ENCODE data around the gene ATP2B1.

ATP2B1 gene

DNA sequence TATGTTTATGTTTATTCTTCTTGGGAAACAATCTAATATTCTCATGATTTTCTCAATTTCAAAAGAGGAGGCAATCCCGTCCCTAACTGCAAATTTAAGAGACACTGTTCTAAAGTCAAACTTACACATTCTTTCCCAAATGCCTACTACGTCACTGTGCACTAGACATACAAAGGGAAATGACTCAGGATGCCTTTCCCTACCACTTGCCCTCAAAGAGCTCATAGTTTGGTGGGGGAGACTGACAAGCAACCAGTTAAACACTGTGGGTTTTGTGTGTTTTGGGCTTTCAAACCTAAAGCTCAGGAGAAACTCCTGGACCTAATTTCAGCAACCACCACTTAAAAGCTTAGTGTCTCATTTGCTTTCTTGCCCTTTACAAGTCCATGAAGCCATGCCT is 58.4 kb downstream of the ATP2B1 start:
- DNase-seq, result no peak

GRCh38 chr12:89649820-89650219 is 58.8 kb downstream of the ATP2B1 start:
- DNase-seq, result no peak

DNA sequence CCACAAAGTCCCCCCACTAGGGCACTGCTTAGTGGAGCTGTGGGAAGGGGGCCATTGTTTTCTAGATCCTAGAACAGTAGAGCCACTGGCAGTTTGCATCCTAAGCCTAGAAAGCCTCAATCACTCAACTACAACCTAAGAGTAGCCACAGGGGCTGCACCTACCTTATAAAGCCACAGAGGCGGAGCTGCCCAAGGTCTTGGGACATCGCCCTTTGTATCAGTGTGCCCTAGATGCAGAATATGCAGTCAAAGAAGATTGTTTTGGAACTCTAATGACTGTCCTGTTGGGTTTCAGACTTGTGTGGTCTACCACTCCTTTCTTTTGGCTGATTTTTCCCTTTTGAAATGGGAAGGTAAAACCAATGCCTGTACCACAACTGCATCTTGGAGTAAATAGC is 59.5 kb downstream of the ATP2B1 start:
- no peak for DNase-seq

GRCh38 chr12:89648211-89648930 is 60.3 kb downstream of the ATP2B1 start:
- no peak for DNase-seq

DNA sequence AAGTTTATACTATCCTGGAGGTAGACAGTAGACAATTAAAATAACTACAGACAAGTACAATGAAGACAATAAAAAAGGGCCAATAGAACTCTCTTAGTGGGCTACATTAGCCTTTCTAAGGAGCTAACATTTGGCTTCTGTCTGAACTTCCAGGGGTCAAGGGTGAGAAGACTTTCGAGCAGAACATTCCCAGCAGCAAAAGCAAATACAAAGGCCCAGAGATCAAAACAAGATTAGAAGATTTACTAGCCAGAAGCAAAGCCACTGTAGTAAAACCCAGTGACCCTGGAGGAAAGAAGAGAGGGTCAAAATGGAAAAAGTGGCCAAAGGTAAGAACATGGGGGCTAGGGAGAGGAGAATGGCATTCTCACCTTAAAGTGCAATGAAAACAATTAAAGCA is 63.2 kb downstream of the ATP2B1 start:
- no peak for DNase-seq

GRCh38 chr12:89642959-89643358 is 65.7 kb downstream of the ATP2B1 start:
- no peak for DNase-seq

DNA sequence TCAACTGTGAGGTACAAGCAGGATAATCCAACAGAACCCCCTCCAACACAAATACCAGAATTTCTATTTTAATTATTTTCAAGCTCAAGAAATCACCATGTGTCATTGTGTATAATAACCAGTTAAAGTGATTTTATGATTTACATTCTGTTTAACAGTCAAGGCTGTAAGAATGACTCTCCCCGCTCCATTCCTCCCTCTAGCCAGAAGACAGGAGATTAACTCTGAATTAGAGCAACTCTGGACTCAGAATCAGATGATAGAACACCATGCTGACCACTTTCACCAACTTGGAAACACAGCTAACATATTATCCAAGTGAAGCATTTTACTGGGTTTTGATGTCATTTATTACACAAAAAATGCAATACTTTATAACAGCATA is 71.9 kb downstream of the ATP2B1 start:
- DNase-seq, result no peak

- no peak for DNase-seq
These were observed 72.4 kb downstream of the ATP2B1 start for GRCh38 chr12:89636052-89636775.

DNA sequence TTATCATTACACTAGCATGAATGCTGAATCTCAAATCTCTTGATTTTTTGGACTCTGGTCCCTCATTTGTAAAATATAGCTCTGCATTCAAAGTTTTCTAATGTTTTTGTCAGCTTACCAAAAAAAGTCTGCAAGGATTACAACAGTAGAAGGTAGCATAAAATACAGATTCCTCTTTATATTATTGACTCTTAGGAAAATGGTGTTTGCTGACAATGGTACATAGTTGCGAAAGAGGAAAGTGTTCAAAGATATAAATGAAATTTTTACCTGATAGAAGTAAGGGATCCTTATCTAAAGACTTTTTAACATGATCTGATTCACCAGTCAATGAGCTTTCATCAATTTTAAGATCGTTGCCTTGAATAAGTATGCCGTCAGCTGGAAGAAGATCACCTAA is 74.1 kb downstream of the ATP2B1 start:
- DNase-seq, result no peak

DNA sequence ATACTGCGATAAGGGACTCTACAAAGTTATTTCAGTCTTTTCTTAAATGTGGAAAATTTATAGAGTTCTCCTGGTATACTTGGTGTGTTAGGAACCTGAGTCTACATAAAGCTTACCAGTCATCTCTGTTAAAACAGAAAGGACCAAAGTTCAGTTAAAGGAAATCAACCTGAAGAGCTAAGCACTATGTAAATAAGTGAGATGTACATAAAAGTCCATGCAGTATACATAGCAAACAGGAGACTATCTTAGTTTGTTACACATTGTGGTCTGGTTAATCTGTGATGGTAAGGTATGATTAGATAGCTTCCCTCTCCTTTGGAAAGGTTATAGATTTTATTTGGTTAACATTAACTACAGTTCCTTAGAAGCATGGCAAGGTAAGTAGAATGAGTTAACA is 75.9 kb downstream of the ATP2B1 start:
- no peak for DNase-seq

GRCh38 chr12:89622115-89622514 is 86.5 kb downstream of the ATP2B1 start:
- no peak for DNase-seq

GRCh38 chr12:89621521-89621920 is 87.1 kb downstream of the ATP2B1 start:
- peak; percentile 64 for DNase-seq

- no peak for DNase-seq
These were observed 88.9 kb downstream of the ATP2B1 start for GRCh38 chr12:89619764-89620163.

DNA sequence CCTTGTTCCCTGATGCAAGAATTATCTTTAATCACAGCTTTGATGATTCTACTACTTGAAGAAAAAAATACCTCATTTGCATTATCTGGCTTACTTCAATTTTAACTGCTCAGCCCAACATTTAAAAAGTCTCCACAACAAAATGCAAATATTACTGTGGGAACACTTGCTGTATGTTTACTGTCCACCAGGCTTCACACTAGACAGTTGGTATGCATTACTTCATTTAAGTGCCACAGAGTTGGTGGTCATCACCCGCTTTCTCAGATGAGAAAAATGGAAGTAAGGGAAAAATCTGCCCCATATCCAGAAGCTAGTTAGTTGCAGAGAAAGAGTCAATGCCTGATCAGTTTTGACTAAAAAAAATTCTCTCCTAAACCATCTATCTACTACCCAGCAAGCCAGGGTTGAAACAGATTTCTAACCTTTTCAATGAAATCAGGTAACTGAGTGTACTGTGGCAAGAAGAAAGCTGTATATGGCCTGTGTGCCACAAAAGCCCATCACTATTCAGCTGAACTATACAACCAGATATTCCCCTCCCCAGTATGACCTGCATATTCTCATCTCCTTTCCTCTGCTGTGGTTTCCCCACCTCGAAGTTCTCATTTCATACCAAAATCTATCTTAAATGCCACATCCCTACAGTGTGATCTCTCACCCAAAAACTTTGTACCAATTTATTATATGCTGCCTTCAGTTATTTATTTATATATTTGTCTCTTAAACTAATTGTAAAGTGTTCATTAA is 90.3 kb downstream of the ATP2B1 start:
- no peak for DNase-seq

GRCh38 chr12:89610366-89610765 is 98.3 kb downstream of the ATP2B1 start:
- DNase-seq, result no peak

GRCh38 chr12:89603678-89604077 is 105.0 kb downstream of the ATP2B1 start:
- DNase-seq, result no peak

GRCh38 chr12:89597770-89598169 is 110.9 kb downstream of the ATP2B1 start:
- DNase-seq, result no peak

GRCh38 chr12:89597210-89597609 is 111.4 kb downstream of the ATP2B1 start:
- DNase-seq, result no peak

GRCh38 chr12:89593873-89594272 is 114.8 kb downstream of the ATP2B1 start:
- no peak for DNase-seq

DNA sequence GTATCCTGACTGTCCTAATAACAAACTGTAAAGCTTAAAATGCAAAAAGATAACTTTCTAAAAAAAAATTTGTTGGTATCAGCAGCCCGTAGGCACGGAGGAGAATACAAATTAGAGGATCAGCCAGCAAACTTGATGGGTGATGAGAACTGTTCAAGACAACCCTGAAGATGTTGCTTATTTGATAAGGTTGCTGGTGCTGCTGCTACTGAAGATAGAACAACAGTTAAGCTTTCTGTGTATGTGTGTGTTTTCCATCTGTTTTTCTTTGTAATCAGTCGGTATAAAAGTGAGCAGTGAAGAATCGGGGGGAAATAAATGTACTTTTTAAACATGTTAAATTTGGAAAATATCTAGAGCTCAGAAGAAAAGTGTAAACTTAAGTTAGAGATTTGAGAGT is 115.4 kb downstream of the ATP2B1 start:
- DNase-seq, result no peak

- no peak for DNase-seq
These were observed 118.9 kb downstream of the ATP2B1 start for GRCh38 chr12:89589753-89590152.

DNA sequence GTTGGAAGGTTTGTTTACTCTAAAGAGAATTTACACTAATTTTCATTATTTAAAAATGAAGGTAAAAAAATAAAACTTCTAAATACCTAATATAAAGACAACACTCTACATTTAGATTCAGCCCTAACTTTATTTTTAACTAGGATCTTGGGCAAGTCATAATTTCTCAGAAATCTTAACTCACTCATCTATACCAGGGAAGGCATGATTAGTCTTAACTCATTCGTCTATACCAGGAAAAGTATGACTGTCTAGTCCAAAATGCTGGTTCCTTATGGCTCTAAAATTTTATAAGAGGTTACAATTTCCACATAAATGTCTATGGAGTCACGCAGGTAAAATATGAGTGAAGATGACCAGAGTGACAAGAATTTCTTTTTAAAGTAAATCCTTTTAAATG is 130.1 kb downstream of the ATP2B1 start:
- no peak for DNase-seq

DNA sequence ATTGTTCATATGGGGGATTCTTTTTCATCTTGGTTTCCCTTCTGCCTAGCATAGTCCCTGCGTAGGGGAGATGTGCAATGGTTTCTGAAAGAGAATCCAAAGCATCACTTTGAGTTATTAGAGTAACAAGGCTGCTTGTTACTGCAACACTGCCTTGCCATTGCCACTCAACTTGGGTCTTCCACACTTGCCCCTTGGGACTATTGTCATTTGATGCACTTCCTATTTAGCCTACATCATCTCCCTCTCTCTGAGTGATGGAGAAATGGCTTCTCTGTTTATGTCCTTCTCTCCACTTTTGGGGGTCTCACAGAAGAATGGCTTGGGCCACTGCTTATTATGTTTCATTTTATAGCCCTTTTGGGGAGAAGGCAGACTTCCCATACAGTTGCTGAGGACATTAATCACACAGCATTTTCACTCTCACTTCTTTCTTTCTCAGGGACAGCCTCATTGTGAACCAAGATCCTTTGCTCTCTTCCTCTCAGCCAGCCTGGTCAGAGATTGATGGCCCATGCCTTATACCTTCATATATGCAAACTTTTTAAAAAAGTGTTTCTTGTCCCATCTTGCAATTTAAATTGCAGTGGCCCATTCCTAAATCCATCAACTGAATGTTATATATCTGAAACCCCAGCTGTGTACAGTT is 131.9 kb downstream of the ATP2B1 start:
- no peak for DNase-seq

- DNase-seq, result no peak
These were observed 133.3 kb downstream of the ATP2B1 start for GRCh38 chr12:89575374-89575773.

Measured in inflammatory macrophage treated with lipopolysaccharide for 4 hours (primary cell).